Natural killer cell treated with Interleukin-12 subunit alpha and Interleukin-12 subunit beta and Interleukin-15 and Interleukin-18, amount 100 ng/mL, for 72 hours (primary cell): Measurements from ENCODE around the gene PLAC1. TPM values are rescaled to one million over a fixed set of nuclear protein-coding genes. Genes with fewer than 3 reads are reported as not detected.
A peak's percentile ranks its signal among the peaks of the same experiment; 100 is the strongest.

Source experiments
- ATAC-seq, 2 donors: fragments of 150-1000 bp; cut with Tn5 transposase in 1 of 2; sonication (Bioruptor Pico), chemical (Tn5 transposase) in 1 of 2; 2 replicates each; pipeline ENCODE4 v1.10.0; 2021
- DNase-seq: peaks from one replicate; pipeline ENCODE4 v3.0.0; 2022; ENCODE audit warnings: low spot score
- H3K27ac Mint-ChIP-seq, 2 donors: 1 replicate in 1 of 2; 2 replicates in 1 of 2; pipeline ENCODE4 v1.8.0; 2022; ENCODE audit warnings: mixed read lengths in 2 of 2, mild to moderate bottlenecking in 1 of 2, moderate library complexity in 1 of 2
- H3K27me3 Mint-ChIP-seq, 2 donors: 1 replicate in 1 of 2; 2 replicates in 1 of 2; pipeline ENCODE4 v1.8.0; 2022; ENCODE audit warnings: mixed read lengths in 2 of 2
- H3K36me3 Mint-ChIP-seq: one replicate; pipeline ENCODE4 v1.8.0; 2022; ENCODE audit warnings: mixed read lengths
- H3K4me1 Mint-ChIP-seq, 2 donors: 1 replicate in 1 of 2; 2 replicates in 1 of 2; pipeline ENCODE4 v1.8.0; 2022; ENCODE audit warnings: low read depth in 2 of 2, mixed read lengths in 2 of 2, mild to moderate bottlenecking in 1 of 2
- H3K4me3 Mint-ChIP-seq: one replicate; pipeline ENCODE4 v1.8.0; 2022; ENCODE audit warnings: mixed read lengths
- H3K9me3 Mint-ChIP-seq: 2 replicates; pipeline ENCODE4 v1.8.0; 2022; ENCODE audit warnings: mixed read lengths
- total RNA-seq, 2 donors: library from RNA; stranded (reverse); gene quantifications; one replicate each; pipeline ENCODE4 v1.2.3, GENCODE V29; 2022

PLAC1 gene
- total RNA-seq, 2 donors from 2014 or later: not detected

GRCh38 chrX:134607523-134607922, 50.7 kb downstream of the PLAC1 start:
- H3K27me3 Mint-ChIP-seq: peaks cover 4 to 17% of the 10 kb centered on the region in 2 donors
- H3K27ac Mint-ChIP-seq: no peak overlapping the region
- DNase-seq (no peak), ATAC-seq (no peak)
- no peak overlapping the region for H3K4me3 Mint-ChIP-seq
- H3K9me3 Mint-ChIP-seq: no peaks in the 10 kb centered on the region
- H3K36me3 Mint-ChIP-seq: no peaks in the 10 kb centered on the region
- no peaks in the 10 kb centered on the region for H3K4me1 Mint-ChIP-seq

GRCh38 chrX:134604701-134605311, 53.5 kb downstream of the PLAC1 start:
- Mint-ChIP-seq H3K4me3 (no peak overlapping the region), H3K27ac (no peak overlapping the region), H3K9me3 (no peaks in the 10 kb centered on the region), H3K36me3 (no peaks in the 10 kb centered on the region), H3K27me3 (peaks cover 8 to 17% of the 10 kb centered on the region in 2 donors), H3K4me1 (no peaks in the 10 kb centered on the region)
- DNase-seq (no peak), ATAC-seq (no peak)

GRCh38 chrX:134603806-134604700, 54.2 kb downstream of the PLAC1 start:
- no peak overlapping the region for H3K27ac Mint-ChIP-seq
- no peaks in the 10 kb centered on the region for H3K36me3 Mint-ChIP-seq
- no peaks in the 10 kb centered on the region for H3K4me1 Mint-ChIP-seq
- no peak for DNase-seq
- peaks cover 8 to 25% of the 10 kb centered on the region in 2 donors for H3K27me3 Mint-ChIP-seq
- no peak overlapping the region for H3K4me3 Mint-ChIP-seq
- no peak for ATAC-seq
- H3K9me3 Mint-ChIP-seq: no peaks in the 10 kb centered on the region

- H3K4me3 Mint-ChIP-seq: no peak overlapping the region
- ATAC-seq (no peak), DNase-seq (no peak)
- no peaks in the 10 kb centered on the region for H3K4me1 Mint-ChIP-seq
- peaks cover 5% of the 10 kb centered on the region for H3K36me3 Mint-ChIP-seq
- H3K9me3 Mint-ChIP-seq: no peaks in the 10 kb centered on the region
- peaks cover 18 to 36% of the 10 kb centered on the region in 2 donors for H3K27me3 Mint-ChIP-seq
- H3K27ac Mint-ChIP-seq: no peak overlapping the region
These were observed 55.9 kb downstream of the PLAC1 start for GRCh38 chrX:134602410-134602809.

- no peaks in the 10 kb centered on the region for H3K9me3 Mint-ChIP-seq
- H3K27me3 Mint-ChIP-seq: peaks cover 25 to 41% of the 10 kb centered on the region in 2 donors
- no peaks in the 10 kb centered on the region for H3K4me1 Mint-ChIP-seq
These were observed 57.0 kb downstream of the PLAC1 start for GRCh38 chrX:134601240-134601765.

GRCh38 chrX:134600714-134601113, 57.6 kb downstream of the PLAC1 start:
- no peak for ATAC-seq
- no peak for DNase-seq
- H3K4me3 Mint-ChIP-seq: no peak overlapping the region
- H3K27me3 Mint-ChIP-seq: peaks cover 30 to 47% of the 10 kb centered on the region in 2 donors
- peaks cover 5% of the 10 kb centered on the region for H3K36me3 Mint-ChIP-seq
- H3K27ac Mint-ChIP-seq: no peak overlapping the region
- H3K4me1 Mint-ChIP-seq: no peaks in the 10 kb centered on the region
- H3K9me3 Mint-ChIP-seq: no peaks in the 10 kb centered on the region

More at GRCh38 chrX:134601240-134601765, 57.0 kb downstream of the PLAC1 start:
- ATAC-seq (no peak), DNase-seq (no peak)
- Mint-ChIP-seq H3K27ac (no peak overlapping the region), H3K36me3 (peaks cover 5% of the 10 kb centered on the region), H3K4me3 (no peak overlapping the region)

- DNase-seq (no peak), ATAC-seq (peak in 1 of 2 donors; percentile 36)
- Mint-ChIP-seq H3K9me3 (no peaks in the 10 kb centered on the region), H3K27ac (no peak overlapping the region), H3K4me3 (no peak overlapping the region), H3K36me3 (peaks cover 5% of the 10 kb centered on the region), H3K27me3 (peaks cover 44 to 48% of the 10 kb centered on the region in 2 donors), H3K4me1 (no peaks in the 10 kb centered on the region)
These were observed 58.9 kb downstream of the PLAC1 start for GRCh38 chrX:134599184-134599914.

- H3K4me3 Mint-ChIP-seq: no peak overlapping the region
- H3K9me3 Mint-ChIP-seq: no peaks in the 10 kb centered on the region
- no peaks in the 10 kb centered on the region for H3K36me3 Mint-ChIP-seq
- no peak for DNase-seq
- no peak for ATAC-seq
- H3K27me3 Mint-ChIP-seq: peaks cover 35 to 45% of the 10 kb centered on the region in 2 donors
- no peak overlapping the region for H3K27ac Mint-ChIP-seq
- peaks cover 8 to 9% of the 10 kb centered on the region in 2 donors for H3K4me1 Mint-ChIP-seq
These were observed 66.0 kb downstream of the PLAC1 start for GRCh38 chrX:134592303-134592702.

GRCh38 chrX:134591502-134591901, 66.8 kb downstream of the PLAC1 start:
- H3K4me3 Mint-ChIP-seq: no peak overlapping the region
- no peak overlapping the region for H3K27ac Mint-ChIP-seq
- H3K4me1 Mint-ChIP-seq: peaks cover 8 to 9% of the 10 kb centered on the region in 2 donors
- no peak for ATAC-seq
- H3K27me3 Mint-ChIP-seq: peaks cover 32 to 39% of the 10 kb centered on the region in 2 donors
- DNase-seq: no peak
- H3K9me3 Mint-ChIP-seq: no peaks in the 10 kb centered on the region
- no peaks in the 10 kb centered on the region for H3K36me3 Mint-ChIP-seq

GRCh38 chrX:134588806-134589205, 69.5 kb downstream of the PLAC1 start:
- peak in 1 of 2 donors; percentile 55 for ATAC-seq
- Mint-ChIP-seq H3K27me3 (peaks cover 15 to 16% of the 10 kb centered on the region in 2 donors), H3K27ac (peak overlapping the region in 1 of 2 donors; percentile 50)

GRCh38 chrX:134580907-134581306, 77.4 kb downstream of the PLAC1 start:
- no peaks in the 10 kb centered on the region for H3K4me1 Mint-ChIP-seq
- H3K27ac Mint-ChIP-seq: no peak overlapping the region
- no peak for DNase-seq
- no peak overlapping the region for H3K4me3 Mint-ChIP-seq
- H3K36me3 Mint-ChIP-seq: no peaks in the 10 kb centered on the region
- no peak for ATAC-seq
- H3K27me3 Mint-ChIP-seq: peaks cover 0 to 14% of the 10 kb centered on the region in 2 donors
- no peaks in the 10 kb centered on the region for H3K9me3 Mint-ChIP-seq

More at GRCh38 chrX:134588806-134589205, 69.5 kb downstream of the PLAC1 start:
- Mint-ChIP-seq H3K9me3 (no peaks in the 10 kb centered on the region), H3K4me3 (peak overlapping the region; percentile 63), H3K36me3 (no peaks in the 10 kb centered on the region), H3K4me1 (peaks cover 8 to 9% of the 10 kb centered on the region in 2 donors)
- DNase-seq: no peak

- H3K27ac Mint-ChIP-seq: no peak overlapping the region
- DNase-seq (no peak), ATAC-seq (no peak)
- H3K27me3 Mint-ChIP-seq: peaks cover 0 to 30% of the 10 kb centered on the region in 2 donors
- no peaks in the 10 kb centered on the region for H3K4me1 Mint-ChIP-seq
- H3K36me3 Mint-ChIP-seq: no peaks in the 10 kb centered on the region
- H3K9me3 Mint-ChIP-seq: no peaks in the 10 kb centered on the region
- no peak overlapping the region for H3K4me3 Mint-ChIP-seq
These were observed 84.6 kb downstream of the PLAC1 start for GRCh38 chrX:134573683-134574035.

GRCh38 chrX:134572816-134573682, 85.2 kb downstream of the PLAC1 start:
- H3K27me3 Mint-ChIP-seq: peaks cover 0 to 35% of the 10 kb centered on the region in 2 donors
- no peak overlapping the region for H3K27ac Mint-ChIP-seq
- ATAC-seq: no peak

More at GRCh38 chrX:134572816-134573682, 85.2 kb downstream of the PLAC1 start:
- Mint-ChIP-seq H3K36me3 (no peaks in the 10 kb centered on the region), H3K4me3 (no peak overlapping the region), H3K9me3 (no peaks in the 10 kb centered on the region), H3K4me1 (no peaks in the 10 kb centered on the region)
- no peak for DNase-seq
